ENCODE data around the gene SPACDR.
"Not testable (repeated sequence)": the region's sequence is repeated elsewhere in the genome, so short reads cannot be mapped to it uniquely, and the experiment has no call there.

SPACDR gene

DNA sequence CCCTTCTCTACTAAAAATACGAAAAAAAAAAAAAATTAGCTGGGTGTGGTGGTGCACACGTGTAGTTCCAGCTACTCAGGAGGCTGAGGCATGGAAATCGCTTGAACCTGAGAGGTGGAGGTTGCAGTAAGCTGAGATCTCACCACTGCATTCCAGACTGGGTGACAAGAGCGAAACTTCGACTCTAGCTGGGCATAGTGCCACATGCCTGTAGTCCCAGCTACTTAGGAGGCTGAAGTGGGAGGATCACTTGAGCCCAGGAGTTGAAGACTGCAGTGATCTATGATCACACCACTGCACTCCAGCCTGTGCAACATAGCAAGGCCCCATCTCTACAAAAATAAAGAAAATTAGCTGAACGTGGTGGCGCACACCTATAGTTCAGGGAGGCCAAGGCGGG, 1.2 kb upstream of the SPACDR start:
- DNase-seq, result no peak

DNA sequence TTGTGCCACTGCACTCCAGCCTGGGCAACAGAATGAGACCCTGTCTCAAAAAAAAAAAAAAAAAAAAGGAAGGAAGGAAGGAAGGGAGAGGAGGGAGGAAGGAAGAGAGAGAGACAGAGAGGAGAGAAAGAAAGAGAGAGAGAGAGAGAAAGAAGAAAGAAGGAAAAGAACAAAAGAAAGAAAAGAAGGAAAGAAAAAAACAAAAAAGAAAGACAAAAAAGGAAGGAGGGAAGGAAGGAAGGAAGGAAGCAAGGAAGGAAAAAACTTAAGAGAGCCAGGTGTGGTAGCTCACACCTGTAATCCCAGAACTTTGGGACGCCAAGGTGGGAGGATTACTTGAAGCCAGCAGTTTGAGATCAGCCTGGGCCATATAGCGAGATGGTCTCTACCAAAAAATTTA, 731 bp upstream of the SPACDR start:
- DNase-seq, result no peak

DNA sequence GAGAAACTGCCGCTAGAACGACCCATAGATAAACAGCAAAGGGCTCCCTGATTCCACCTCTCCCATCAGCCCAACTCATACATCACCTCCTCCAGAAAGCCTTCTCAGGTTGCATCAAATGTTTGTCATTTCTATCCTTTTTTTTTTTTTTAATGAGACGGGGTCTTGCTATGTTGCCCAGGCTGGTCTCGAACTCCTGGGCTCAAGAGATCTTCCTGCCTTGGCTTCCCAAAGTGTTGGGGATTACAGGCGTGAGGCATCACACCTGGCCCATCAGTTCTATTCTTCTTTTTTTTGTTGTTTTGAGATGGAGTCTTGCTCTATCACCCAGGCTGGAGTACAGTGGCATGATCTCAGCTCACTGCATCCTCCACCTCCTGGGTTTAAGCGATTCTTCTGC, 7.0 kb downstream of the SPACDR start:
- DNase-seq, result no peak

DNA sequence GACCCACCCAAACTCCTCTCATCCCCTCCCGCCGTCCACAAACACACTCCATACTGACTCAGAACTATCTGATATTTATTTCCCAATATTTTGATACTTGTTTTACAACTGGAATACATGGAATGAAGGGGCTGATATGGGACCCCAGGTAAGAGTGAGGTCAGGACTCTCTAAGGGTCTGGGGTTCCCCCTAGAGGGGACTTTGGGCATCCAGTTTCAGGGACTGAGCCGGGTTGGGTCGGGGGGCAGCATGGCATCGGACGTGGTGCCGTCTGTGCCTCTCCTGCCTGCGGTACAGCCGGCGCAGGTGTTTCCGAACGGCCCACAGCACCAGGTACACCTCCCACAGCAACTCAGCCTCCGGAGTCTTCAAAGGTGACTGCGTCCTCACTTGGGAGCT, 7.5 kb downstream of the SPACDR start:
- DNase-seq, result no peak

DNA sequence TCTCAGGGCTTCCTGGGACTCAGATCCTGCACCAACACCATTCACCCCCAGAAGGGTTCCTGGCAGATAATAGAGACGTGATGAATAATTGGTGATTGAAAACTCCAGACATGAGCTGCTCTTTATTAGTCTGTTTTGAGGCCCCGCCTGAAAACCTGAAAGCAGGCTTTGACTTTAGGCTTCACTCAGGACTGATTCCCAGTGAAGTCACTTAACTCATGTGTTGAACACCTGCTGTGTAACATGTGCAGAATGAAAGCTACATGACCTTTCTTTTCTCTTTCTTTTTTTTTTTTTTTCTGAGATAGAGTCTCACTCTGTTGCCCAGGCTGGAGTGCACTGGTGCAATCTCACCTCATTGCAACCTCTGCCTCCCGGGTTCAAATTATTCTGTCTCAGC, 8.9 kb downstream of the SPACDR start:
- DNase-seq, result no peak

DNA sequence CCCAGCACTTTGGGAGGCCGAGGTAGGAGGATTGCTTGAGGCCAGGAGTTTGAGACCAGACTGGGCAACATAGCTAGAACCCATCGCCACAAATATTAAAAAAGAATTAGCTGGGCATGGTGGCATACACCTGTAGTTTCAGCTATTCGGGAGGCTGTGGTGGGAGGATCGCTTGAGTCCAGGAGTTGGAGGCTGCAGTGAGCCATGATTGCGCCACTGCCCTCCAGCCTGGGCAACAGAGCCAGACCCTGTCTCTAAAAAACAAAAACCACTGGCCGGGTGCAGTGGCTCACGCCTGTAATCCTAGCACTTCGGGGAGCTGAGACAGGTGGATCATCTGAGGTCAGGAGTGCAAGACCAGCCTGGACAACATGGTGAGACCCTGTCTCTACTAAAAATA, 10.2 kb downstream of the SPACDR start:
- DNase-seq, result not testable (repeated sequence)

DNA sequence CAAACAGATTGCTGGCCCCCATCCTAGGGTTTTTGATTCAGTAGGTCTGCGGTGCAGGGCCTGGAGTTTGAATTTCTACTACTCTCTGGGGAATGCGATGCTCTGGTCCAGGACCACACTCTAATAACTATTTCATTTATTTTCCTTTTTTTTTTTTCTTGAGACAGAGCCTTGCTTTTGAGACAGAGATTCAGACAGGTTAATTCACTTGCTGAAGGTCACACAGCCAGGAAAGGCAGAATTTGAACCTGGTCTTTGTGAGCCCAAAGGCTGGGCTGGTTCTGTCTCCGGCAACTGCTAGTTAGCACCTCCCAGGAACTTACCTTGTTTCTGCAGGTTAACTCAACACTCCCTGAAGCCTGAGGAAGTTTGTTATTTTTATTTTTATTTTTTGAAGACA, 11.5 kb downstream of the SPACDR start:
- no peak for DNase-seq

DNA sequence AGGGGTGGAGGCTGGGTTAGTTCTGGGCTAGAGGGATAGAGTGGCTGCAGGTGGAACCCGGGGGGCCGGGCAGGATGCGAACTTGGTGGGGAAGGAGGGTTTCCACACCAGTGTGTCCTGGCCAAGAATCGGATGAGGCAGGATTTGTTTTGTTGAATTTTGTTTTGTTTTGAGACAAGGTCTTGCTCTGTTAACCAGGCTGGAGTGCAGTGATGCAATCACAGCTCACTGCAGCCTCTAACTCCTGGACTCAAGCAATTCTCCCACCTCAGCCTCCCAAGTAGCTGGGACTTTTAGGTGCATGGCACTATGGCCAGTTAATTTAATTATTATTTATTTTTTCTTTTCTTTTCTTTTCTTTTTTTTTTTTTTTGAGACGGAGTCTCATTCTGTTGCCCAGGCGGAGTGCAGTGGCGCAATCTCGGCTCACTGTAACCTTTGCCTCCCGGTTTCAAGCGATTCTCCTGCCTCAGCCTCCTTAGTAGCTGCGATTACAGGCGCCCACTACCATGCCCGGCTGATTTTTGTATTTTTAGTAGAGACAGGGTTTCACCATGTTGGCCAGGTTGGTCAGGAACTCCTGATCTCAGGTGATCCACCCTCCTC, 14.8 kb downstream of the SPACDR start:
- no peak for DNase-seq

DNA sequence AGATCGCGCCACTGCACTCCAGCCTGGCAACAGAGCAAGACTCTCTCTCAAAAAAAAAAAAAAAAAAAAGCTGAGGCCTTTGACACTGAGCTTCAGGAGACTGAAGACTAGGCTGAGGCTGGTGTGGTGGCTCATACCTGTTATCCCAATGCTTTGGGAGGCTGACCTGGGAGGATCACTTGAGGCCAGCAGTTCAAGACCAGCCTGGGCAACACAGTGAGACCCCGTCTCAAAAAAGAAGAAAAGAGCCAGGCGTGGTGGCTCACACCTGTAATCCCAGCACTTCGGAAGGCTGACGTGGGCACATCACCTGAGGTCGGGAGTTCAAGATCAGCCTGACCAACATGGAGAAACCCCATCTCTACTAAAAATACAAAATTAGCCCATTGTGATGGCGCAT, 16.7 kb downstream of the SPACDR start:
- DNase-seq, result not testable (repeated sequence)

DNA sequence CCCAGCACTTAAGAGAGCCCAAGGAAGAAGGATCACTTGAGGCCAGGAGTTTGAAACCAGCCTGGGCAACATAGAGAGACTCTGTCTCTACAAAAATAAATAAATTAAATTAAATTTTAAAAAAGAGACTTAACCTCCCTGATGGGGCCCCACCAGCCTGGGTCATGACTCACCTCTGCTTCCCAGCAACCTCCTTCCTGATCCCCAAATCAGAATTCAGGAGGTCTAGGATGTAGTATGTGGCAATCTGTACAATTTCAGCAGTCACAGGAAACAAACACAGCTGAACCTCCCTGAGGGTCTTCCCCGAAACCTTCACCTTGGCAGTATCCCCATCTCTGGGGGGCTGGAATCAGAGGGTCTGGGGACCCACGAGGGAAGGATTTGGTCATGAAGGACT, 18.0 kb downstream of the SPACDR start:
- DNase-seq, result no peak

DNA sequence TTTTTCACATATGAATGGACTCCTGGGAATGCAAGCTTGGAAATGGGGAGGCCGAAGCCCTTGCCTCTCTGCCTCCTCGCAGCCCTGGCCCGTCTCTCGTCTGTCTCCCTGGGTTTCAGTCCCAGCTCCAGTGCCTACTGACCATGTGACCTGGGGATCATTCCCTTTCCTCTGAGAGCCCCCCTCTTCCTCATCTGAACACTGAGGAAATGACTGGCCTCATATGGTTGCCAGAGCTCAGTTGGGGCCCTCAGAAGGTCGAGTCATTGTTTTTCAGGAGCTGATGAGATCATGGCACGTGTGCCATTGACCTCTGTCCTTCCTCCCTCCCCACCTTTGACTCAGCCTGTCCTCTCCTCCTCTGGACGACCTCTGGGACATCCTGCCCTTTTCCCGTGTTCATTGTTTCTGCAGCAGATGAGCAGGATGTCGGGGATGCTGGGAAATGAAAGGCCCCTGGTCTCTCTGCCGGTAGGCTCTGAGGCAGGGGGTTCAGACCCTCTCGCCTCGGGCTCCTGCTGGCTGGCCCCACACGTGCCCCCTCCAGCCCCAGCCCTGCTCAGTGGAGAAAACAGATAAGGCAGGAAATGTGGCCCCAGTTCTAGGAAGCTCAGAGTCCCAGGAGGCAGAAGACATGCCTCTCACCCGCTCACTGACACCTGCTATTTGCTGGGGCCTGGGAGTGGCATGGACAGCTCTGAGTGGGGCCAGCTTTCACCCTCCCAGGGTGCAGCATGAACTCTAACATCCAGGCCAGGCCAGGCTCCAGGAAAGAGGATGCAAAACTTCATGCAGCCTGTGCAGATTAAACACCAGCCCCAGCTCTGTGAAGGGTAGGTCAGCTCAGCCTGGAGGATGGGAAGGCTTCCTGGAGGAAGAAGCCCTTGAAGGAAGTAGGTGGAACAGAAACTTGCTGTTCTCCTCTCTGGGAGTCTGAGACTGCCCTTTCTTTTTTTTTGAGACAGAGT, 19.5 kb downstream of the SPACDR start:
- DNase-seq, result no peak

DNA sequence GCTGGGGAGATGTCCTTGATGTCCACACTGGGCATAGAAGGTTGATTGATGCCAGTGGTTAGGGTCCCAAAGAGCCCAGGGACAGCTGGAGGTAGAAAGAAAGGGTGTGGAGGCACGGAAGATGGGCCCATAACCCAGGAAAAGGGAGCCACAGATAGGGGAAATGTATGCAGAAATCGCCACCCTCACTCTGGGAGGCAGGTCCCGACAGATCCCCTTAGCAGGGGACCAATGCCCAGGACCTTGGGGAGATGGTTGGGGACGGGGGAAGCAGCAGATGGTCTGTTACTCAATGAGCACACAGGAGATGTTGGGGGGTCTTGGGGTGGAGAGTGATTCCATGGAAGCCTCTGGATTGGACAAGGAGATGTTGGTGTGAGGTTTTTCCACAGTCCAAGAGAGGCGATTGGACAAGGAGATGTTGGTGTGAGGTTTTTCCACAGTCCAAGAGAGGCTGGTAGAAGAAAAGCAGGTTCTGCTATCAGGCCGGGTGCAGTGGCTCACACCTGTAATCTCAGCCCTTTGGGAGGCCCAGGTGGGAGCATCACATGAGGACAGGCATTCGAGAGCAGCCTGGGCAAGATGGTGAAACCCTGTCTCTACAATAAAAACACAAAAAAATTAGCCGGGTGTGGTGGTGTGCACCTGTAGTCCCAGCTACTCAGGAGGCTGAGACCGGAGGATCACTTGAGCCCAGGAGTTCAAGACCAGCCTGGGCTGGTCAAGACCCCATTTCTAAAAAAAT, 20.8 kb downstream of the SPACDR start:
- DNase-seq, result no peak

DNA sequence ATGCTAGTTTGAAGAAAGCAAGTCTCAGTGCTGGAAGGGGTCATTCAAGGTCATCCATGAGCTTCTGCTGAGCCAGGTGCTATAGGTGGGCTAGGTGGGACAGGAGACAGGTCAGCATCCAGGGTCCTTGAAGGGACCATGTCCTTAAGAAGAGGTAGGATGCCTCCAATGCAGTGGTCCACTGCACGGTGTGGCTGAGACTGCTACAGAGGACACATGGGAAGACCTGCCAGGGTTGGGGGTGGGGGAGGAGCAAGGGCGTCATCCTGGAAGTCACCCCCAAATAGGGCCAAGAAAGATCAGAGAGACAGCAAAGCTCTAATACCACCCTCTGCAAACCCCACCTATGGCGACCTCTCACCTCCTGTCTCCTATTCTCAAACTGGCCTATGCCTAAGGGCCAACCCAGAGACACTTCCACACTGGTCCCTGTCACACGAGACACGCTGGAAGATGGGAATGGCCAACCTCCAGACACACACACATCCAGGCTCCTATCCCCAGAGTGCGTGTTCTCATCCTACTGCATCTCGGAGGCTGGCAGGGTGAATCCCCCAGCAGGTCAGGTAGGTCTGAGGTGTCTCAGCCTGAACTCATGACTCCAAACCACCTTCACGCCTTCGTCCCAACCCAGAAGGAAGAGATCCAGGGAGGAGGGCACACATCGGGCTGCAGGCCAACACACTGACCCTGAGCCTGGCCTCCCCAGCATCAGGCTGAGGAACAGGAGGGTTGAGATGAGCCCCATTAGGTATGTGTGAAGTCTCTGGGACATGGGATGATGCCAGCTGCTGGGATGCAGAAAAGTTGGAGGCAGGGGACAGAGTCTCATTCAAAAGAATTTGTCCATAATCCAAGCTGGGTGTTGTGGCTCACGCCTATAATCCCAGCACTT, 22.2 kb downstream of the SPACDR start:
- DNase-seq, result no peak

DNA sequence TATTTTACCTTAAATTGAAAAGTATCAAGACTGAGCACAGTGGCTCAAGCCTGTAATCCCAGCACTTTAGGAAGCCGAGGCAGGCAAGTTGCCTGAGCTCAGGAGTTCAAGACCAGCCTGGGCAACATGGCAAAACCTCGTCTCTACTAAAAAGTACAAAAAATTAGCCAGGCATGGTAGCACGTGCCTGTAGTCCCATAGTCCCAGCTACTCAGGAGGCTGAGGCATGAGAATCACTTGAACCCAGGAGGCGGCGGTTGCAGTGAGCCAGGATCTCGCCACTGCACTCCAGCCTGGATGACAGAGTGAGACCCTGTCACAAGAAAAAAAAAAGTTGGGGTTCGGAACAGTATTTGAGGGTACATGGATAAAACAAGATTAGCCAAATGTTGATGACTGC, 24.8 kb downstream of the SPACDR start:
- DNase-seq, result not testable (repeated sequence)

DNA sequence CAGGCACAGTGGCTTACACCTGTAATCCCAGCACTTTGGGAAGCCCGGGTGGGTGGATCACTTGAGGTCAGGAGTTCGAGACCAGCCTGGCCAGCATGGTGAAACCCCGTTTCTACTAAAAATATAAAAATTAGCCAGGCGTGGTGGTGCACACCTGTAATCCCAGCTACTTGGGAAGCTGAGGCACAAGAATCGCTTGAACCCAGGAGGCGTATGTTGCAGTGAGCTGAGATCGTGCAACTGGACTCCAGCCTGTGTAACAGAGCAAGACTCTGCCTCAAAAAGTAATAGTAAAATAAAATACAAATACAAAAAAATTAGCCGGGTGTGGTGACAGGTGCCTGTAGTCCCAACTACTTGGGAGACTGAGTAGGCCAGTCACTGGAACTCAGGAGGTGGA, 25.3 kb downstream of the SPACDR start:
- DNase-seq, result not testable (repeated sequence)

DNA sequence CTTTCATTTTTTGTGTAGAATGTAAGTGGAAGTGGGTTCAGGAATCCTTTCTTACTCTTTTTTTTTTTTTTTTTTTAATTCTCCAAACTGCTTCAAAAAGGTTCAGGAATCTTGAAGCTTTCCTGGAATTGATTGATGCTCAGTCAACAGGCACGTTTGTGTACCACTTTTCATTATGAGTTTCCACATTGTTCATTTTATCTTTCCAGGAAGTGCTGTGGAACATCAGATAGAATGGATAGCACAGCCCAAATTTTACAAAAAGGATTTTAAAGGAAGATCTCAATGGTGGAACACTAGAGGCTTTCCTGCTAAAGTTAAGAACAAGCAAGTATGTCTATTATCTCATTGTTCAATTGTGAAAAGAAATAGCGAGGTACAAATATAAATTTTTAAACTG, 25.9 kb downstream of the SPACDR start:
- no peak for DNase-seq

DNA sequence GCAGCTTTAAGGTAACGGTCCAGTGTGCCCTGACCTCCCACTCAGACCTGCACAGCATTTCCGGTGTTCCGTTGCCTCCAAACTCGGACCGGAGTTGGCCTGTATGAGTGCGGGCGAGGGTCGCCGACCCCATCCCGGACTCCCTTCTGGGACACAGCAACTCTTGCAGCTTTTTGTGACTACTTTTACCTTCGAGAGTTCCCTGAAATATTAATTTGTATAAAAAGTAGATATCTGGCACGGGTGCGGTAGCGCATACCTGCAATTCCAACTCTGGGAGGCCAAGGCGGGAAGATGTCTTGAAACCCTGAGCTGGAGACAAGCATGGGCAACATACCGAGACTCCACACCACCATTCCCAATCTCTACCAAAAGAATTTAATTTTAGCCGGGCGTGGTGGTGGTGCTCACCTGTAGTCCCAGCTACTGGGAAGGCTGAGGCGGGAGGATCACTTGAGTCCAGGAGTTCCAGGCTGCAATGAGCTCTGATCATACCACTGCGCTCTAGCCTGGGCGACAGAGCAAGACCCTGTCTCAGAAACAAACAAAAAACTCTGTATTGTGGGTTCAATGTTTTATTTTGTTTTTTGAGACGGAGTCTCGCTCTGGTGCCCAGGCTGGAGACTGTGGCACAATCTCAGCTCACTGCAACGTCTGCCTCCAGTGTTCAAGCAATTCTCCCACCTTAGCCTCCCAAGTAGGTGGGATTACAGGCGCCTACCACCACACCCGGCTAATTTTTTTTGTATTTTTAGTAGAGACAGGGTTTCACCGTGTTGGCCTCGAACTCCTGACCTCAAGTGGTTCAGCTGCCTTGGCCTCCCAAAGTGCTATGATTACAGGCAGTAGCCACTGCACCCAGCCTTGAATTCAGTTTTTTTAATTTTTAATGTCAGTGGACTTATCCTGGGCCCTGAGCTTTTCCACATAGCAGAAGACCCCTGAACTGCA, 26.6 kb downstream of the SPACDR start:
- no peak for DNase-seq

DNA sequence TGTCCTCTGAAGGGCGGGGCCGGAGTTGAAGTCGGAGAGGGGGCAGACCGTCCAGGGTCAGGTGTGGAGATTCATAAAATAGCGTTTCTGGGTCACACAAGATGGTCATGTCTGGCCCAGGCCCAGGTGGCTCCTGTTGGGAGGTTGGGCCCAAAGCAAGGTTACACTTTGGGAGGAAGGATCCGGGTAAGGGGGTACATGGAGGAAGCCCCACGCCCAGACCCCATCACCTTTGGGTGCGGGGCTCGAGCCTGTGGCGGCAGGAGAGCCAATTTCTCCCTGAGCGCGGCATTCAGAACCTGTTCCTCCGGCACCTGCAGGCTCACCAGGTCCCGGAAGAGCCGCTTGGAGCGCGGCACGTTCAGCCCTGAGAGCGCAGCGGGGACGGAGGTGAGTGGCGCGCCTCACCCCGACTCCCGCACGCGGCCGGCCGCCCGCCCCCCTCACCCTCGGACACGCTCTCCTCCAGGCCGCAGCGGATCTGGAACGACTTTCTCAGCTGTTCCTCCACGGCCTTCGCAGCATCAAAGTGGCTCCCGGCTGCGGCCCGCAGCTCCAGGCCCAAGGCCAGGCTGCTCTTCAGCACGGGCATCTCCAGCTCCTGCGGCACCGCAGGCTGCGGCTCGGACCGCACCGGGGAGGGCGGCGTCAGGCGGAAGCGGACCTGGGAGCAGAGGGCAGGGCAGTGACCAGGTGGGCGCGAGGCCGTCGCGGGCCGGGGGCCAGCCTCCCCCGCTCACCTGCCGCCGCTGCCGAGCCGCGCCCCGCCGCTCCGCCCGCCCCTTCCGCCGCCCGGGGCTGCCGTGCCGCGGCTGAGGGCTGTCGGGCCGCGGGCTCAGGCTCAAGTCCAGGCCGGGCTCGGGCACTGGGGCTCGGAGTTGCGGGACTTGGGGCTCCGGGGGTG, 28.4 kb downstream of the SPACDR start:
- DNase-seq, result no peak

DNA sequence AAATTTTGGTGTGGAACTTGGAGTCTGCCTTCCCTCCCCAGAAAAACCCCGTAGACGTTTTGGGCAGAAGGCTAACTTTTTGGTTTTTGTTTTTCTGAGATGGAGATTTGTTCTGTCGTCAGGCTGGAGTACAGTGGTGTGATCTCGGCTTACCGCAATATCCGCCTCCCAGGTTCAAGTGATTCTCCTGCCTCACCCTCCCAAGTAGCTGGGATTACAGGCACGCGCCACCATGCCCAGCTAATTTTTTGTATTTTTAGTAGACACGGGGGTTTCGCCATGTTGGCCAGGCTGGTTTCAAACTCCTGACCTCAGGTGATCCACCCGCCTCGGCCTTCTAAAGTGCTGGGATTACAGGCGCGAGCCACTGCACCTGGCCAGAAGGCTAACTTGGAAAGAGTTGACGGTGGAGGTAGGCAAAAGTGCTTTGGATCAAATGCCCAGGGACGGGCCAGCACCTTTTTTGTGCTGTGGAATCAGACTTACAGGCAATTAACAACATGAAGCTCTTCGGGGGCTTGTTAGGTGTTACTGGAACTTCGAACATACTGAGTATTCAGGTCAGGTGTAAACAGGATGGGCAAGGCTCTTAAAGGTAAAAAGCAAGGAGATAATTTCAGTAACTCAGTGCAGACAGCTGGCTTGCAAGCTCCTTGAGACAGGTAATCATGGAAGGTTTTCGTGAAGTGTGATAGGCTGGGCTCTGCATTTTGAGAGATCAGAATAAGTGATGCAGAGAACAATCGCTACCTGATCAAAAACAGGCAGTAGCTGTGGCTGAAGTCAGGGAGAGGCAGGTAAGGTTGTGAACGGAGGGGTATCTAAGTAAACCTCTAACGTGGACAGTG, 29.5 kb downstream of the SPACDR start:
- DNase-seq, result no peak
